HG03354 (cell line): ENCODE data around the gene CPEB4.
A peak's percentile ranks its signal among the peaks of the same experiment; 100 is the strongest.

ENCODE experiments used
- ATAC-seq: cut with Tn5 transposase; IDR thresholded peaks from one replicate; pipeline ENCODE4 v1.9.1; 2021; ENCODE audit warnings: mild to moderate bottlenecking; ENCODE audit not compliant: unreplicated experiment, poor library complexity, severe bottlenecking

CPEB4 gene

DNA sequence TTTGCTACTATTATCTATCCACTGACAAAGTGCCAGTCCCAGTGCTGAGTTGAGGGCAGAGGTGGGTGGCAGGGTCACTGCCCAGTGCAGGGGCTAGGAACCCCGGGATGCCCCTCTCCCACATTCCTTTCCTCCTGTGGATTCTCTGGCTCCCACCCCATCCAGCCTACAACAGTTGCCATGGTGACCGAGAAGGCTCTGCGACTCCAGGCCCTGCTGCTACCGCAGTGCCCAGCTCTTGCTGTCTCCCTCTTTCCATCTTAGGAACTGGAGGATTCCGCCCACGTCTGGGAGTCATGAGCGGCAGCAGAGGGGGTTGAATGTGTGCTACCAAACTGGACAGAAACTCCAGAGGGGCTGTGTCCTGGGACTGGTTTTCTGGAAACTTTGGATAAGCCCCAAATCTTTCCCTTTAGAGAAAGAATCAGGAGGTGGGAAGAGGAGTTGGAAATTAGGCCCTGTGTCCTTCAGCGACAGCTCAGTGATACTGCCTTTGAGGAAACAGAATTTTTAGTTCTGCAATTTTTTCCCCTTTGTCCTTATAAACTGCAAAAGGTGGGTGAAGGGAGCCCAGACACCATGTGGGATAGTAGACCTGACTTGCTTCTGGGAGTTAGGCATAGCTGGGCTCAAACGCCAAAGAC lies 80.1 kb downstream of the CPEB4 start:
- no peak for ATAC-seq

DNA sequence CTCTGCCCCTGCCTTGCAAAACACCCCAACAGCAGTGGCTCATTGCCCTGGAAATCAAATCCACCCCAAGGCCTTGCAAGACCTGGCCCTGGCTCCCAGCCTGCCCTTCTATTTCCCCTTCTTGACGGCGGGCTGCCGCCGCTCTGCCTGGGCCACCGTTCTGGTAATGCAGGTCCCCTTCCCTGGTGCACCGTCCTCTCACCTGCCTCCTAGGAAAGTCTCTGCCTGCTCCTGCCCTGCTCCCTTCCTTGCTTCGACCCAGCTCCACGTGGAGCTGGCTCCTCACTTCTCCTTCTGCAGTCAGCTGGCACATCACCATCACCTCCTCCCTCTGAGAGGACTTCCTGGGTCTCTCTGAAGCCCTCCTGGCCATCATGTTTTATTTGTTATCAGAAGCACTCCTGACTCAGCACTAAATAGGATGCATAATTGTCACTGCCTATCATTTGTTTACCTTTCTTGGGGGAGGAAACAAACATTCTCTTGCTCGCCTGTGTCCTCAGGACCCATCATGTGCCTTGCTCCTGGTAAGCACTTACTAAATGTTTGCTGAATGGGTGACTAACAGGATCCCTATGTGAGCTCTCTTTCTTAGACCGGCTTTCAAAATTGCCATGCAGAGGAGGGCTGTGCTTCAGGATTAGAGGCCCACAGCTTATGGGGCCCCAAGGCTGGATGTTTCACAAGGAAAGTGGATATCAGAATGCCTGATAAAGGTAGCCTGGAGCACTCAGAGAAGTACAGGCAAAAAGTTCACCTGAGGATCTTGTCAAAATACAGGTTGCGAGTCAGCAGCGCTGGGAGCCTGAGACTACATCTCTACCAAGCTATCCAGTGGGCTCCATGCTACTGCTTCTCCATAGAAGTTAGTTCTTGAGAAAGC lies 81.3 kb downstream of the CPEB4 start:
- ATAC-seq, result no peak

DNA sequence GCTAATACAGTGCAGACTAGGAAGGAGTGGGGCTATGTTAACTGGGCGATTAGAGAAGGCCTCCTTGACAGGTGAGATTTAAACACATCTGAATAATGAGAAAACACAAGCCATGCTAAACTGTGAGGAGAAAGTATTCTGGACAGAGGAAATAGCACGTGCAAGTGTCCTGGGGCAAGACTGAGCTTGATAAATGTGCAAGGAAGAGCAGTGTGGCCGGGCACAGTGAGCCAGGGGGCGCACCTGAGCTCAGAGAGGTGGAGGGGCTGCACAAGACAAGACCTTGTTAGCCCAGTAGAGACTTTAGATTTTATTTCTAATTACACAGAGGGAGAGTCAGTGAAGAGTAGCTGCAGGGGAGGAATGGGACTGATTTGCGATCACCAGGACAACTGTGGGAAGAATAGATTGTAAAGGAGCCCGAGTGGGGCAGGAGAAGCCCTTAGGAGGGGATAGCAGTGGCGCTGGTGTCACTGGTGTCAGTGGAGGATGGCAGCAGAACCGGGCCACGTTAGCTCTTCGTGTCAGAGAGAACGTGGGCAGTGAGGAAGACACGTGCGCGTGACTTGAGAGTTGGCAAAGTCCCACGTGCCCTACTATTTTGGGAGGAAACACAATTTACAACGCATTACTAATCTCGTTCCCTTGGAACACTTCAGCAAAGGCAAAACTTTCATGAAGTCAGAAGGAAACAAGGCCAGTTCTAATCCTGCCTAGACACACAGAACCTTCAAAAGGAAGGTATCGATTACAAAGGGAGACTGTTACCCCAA lies 82.9 kb downstream of the CPEB4 start:
- no peak for ATAC-seq

DNA sequence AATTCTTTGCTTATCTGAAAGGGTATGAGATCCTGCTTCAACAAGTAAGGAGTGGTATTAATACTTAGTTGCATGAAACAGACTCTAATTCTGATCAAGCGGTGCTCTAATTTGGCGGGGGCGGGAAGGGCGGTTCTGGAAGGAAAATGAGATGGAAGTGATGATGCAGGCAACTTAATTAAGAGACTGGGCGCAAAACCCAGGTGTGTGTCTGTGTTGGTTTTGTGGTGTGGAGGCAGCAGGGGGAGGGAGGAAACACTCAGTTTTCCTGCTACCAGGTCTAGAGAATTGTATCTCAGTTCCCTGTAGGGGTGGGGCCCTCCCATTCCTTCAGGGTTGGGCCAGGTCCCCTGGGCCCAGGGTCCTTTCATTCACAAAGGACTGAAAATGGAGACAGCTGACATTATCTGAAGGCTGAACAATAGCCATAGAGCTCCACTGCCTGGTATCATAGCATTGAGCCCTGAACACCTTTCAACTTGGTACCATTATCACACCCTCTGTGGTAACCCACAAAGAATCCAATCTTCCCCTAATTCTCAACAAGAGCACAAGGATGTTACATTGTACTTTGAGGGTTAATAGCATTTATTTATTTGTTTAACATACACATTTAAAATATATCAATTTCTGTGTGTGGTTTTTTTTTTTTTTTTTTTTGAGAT lies 83.7 kb downstream of the CPEB4 start:
- ATAC-seq, result no peak

DNA sequence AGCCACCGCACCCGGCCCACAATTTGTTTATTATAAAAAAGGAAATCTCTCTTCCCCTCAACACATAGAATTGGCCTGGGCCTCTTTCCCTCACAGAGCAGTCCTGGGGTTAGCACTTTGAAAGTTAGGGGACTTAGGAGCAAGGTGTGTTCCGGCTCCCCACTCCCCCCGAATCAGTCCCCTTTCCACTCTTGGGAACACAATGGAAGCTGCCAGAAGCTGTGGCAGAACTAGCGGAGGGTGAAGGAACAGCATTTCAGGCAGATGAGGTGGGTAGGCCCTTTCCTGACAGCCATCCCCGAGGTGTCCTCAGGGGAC lies 84.4 kb downstream of the CPEB4 start:
- ATAC-seq, result no peak

DNA sequence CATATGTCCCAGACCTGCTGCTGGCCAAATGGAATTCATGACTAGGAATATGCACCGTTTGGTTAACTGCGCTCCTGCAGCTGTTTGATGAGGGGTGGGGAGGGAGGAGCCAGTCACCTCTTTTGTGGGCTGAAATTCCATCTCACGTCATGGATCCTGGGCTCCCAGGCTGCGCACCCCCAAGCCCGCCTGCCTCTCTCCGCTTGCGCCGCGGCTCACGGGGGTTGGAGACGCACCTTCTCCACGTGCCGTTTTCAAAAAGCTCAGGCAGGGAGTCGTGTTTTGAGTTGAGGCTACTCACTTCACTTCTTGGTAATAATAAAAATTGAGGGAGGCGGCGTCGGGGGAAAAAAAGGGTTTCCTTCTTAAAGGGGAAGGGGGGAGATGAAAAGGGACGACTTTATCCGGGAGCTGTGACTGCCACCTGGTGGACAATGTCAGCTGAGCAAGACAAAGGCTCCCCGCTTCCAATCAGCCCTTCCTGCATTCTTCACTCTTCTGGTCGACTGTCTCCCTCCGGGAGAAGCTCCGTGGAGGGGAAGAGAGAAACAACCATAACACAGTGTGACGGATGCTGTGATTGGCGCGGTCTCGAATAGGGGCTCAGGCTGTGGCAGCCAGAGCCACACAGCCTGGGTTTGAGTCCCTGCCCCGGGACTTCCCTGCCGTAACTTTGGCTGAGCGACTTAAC lies 84.9 kb downstream of the CPEB4 start:
- ATAC-seq, result peak; percentile 87

DNA sequence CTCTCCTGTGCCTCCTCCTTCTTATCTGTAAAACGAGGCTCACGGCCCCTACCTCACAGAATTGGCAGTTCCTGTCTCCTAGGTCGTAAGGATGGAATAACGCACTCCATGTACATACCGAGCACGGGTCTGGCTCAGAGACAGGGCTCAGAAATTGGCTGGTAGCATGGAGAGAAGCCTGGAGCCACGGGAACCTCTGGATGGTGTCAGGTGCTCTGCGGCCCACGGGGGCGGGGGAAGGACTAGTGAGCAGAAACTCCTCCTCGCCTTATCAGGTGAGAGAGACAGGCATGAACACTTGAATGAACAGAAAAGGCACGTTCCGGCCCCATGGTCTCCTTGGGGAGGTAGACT lies 85.4 kb downstream of the CPEB4 start:
- peak; percentile 33 for ATAC-seq

DNA sequence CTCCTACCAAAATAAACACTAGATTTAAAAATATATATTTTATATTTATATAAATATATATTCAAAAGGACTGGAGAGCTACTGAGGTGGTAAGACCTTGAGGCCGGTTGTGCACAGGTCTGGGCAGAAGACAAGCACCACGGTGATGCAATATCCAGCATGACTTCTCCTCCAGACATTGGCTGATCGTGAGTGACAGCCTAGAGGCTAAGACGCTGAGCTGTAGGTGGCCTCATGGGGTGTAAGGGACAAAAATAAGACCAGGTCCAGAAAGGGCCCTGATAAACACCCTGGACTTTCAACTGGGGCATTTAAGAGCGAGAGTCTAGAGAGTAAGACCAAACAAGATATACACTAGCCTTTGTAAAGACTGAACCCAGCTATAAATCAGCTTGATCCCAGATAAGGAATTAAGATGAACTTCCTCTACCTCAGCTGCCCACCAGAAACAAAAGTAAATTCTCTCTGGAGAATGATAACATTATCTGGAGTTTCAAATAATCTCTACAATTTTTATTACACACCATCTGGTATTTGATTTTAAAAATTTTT lies 86.6 kb downstream of the CPEB4 start:
- no peak for ATAC-seq

DNA sequence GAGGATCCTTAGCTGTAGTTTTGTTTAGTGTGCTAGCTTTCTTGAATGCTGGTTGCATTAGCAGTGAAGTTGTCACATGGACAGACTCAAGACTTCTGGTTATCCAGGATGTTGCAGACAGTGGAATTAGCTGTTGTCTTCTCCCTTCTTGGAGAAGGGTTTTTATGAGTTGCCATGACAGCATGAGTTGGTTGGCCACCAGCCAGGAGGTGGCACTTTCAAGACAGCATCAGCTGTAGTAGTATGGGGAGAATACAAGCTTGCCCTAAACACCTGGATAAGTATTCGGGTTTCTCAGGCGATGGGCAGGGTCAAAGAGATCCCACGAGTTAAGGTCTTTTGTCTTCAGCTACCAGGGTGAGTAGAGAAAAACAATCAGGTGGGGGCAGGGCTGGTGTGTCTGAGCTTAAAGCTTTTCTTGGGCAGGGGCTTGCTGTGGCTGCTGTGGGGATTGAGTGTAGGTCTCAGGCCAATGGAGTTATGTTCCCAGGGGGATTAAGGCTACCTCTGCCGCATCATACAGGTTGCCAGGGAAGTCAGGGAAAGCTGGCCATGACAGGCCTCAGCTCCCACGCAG lies 93.1 kb downstream of the CPEB4 start:
- no peak for ATAC-seq

DNA sequence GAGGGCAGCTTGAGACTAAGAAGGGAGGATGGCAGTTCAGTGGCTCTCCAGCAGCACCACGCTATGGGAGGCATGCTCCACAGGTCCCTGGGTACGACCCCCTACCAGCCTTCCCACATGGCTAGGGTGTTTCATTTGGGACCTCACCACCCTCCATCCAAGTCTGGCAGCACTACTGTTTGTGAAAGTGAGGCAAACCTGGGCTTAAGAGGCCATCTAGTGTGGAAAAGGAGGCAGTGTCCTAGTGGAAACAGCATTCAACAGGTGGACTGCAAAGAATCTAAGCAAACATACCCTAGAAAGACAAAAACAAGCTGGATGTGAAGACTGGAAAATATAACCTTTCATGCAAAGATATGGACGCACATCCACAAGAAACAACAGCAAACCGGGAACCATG lies 96.1 kb downstream of the CPEB4 start:
- ATAC-seq, result no peak

DNA sequence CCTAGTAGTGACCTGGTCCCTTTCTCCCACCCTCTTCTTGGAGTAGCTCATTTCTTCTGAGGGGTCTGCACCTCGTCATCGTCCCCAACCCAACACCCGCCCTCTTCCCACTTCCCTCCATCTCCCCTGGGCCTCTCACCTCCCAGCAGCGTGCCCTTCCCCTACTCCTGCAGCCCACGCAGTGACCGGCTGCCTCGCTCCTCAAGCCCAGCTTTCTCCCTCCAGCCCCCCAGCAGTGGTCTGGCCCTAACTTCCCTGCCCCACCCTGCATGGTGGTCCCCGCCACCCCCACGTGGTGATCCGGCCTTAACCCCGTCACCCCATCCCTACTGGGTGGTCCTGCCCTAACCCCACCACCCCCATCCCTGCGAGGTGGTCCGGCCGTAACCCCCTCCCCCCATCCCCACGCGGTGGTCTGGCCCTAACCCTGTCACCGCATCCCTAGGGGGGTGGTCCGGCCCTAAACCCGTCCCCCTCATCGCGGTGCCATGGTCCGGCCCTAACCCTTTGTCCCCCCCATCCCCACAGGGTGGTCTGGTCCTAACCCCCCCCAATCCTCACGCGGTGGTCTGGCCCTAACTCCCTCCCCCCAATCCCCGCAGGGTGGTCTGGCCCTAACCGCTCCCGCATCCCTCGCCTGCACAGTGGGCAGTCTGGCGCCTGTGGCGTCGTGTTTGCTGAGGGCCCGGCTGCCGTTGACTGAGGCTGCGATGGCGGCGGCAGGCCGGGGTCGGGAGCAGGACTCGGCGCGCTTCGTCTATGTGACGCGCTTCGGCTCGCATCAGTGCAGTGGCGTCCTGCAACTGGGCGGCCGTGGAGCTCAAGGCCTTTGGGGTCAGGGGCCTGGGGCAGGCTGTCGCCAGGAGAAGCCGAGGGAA lies 100.6 kb downstream of the CPEB4 start, which contains the start of gene C5orf47:
Gene C5orf47, plus strand, starts transcription at position 617 of the 878 bp plus-strand sequence. Its CDS starts 94 bp downstream, at position 711.
- ATAC-seq, result no peak

DNA sequence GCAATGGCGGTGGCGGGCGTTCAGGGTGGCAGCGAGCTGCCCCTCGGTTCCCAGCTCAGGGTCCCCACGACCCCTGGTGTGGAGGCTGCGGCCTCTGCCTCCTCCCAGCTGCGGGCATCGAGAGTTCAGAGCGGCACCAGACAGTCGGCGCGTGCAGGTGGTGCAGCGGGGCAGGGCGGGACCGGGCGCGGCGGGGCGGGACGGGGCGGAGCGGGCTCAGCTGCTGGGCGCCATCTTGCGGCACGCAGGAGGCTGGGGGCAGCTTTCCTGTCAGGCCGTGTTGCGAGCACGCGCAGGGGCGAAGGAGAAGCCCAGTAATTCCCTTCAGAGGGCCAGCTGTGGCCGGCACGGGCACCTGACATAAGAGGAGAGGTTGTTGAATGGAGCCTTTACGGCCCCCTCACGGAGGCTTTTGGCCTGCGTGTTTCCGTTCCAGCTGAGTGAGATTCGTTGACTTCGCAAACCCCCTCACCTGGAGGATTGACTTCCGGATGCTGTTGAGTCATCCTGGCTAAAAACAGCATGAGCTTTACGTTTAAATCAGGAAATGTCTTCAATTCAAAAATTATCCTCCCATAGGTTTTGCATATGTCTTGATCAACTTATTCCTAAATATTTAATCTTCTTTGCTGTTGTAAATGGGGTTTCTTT lies 101.4 kb downstream of the CPEB4 start:
- no peak for ATAC-seq

DNA sequence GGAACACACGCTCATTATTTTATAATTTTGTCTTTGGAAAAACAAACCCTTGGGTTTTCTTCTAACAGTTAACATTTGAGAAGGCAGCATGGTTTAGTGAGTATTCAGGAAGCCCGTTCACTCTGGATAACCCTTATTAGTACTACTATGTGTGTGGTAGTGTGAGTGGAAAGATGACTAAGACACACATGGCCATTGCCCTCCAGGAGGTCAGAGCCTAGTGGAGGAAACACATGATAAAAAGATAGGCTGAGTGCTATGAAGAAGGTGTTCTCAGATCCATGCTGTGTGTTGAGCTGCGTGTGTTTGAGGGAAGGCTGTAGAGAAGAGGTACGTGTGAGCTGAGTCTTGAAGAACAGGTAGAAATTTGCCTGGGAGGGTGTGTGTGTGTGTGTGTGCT lies 109.2 kb downstream of the CPEB4 start:
- no peak for ATAC-seq

DNA sequence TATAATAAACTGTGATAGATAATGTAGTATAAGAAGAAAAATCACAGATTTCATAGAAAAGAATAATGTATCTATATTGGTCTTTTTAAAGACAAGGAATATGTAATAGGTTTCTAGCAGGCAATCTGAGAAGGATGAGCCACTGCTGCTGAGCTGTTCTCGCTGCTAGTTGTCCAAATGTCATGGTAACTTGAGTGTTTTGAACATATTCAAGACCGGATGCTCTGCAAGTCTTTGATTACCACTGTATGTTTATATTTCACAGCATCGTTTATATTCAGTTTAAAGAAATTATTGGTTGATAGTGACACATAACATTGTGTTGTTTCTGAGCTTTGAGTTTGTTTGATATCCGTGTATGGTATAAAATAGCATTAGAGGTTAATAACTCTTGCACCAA lies 110.4 kb downstream of the CPEB4 start:
- no peak for ATAC-seq

DNA sequence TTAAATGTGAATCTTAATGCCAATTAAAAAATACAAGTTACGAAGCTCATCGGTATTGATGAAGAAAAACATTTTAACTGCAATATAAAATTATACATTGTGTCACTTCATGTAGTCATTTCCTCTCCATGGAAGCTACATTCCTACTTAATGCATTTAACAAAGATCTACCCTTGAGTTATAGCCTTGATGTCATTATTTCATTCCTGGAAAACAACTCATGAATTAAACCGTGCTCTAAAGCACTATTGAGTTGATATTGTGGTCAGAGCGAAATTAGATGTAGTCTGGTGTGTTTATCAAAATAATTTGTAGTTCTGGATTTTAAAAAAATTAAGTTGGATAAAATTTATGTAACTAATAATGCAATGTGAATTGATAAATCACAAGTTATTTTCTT lies 111.9 kb downstream of the CPEB4 start:
- ATAC-seq, result no peak

DNA sequence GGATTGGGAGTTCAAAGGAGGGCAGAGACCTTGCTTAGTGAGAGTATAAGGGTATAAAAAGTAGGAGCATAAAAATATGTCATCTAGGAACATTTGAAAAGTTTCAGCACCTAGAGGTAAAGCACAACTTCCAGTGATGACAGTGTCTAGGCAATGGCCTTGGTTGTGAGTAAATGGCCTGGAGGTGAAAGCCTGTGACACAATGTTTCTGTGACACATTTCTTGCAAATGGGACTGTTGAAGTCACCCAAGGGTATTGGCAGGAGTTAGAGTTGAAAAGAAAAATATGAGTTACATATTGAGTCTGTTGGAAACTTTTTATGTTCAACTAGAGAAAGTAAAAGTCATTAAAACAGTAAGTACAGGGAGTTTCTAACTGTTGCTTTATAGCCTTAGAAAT lies 115.6 kb downstream of the CPEB4 start:
- no peak for ATAC-seq

DNA sequence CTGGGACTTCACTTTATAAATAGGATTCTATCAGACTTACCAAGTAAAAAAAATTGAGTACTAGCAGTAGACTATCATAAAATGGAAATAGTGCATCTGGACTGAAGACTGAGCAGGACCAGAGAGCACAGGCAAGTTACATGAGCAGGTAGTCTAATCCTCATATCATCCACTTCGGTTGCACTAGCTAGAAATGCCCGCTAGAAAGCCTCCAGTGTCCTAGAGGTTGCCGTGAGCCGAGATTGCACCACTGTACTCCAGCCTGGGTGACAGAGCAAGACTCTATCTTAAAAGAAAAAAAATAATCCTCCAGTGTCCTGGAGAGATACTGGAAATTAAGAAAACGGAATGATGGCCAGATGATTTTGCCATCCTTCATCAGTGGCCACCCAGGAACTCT lies 120.8 kb downstream of the CPEB4 start:
- ATAC-seq, result no peak

DNA sequence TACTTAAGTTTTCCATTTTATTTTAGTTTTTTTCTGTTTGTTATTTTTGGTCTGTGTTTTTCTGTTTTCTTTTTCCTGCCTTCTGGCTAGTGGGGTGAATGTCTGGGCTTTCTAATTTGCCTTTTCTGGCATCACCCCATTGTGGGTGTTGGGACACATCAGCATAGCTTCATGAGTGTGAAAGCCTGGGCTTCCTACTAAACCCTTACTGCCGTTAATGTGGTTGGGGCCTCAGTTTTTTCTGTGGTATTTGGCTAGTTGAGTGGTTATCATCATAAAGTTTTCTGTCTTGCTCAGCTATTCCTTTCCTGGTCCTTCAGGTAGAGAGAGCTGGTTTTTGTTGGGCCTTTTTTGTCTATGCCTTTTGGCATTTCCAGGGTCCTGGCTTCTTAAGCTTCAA lies 122.2 kb downstream of the CPEB4 start:
- ATAC-seq, result no peak
